Measurements from ENCODE around the gene SORCS2. TPM values are rescaled to one million over a fixed set of nuclear protein-coding genes. Genes with fewer than 3 reads are reported as not detected.

SORCS2 gene
- total and polyA plus RNA-seq, 2 donors (not counting 1 experiment from before 2014, with no cell fraction given) = not detected

DNA sequence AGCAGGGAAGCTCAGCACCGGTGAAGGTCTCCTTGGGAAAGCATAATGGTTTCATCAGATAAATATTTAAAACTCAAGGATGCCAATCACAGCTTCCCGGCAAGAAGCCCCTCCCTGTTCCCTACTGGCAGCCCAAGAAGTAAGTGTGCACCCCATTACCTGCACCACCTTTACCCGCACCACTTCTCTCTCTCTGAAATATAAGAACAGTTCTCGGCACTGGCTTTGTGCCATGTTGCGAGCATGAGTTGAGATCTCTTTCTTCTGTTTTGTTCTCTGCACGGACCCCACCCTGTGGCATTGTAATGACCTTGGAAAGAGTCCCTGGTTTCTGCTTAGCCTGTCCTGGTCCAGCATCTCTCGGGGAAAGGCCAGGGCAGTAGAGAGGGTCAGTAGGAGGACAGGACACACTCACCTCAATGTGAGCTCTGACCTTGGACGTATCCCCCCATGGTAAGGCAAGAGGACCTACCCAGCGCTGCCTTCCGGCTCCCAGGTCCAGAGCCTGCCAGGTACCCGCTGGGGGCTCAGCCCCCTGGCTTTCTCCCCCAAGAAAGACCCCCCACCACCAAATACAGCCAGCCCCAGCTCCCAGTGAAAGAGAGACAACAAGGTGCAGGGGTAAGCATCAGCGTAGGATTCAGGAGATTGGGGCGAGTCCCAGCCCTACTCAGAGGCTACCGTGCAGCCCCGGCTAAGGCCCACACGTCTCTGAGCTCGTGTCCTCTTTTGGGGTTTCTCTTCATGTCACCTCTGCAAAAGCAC lies 161.7 kb downstream of the SORCS2 start:
- Histone ChIP-seq H3K9me3 (ENCODE audit: control extremely low read depth in 1 of 3, control insufficient read depth in 2 of 3, insufficient read depth in 1 of 3, low read length in 2 of 3) (peaks cover 0 to 16% (median 0%) of the 10 kb centered on the region in 3 donors), H2AFZ (ENCODE audit: insufficient read depth, low read depth, low read length, poor library complexity, severe bottlenecking) (no peak overlapping the region), H3K79me2 (ENCODE audit: control insufficient read depth, insufficient read depth, low read length) (no peaks in the 10 kb centered on the region), H3K4me1 (ENCODE audit: control insufficient read depth in 2 of 2, insufficient read depth in 2 of 2, low read length in 2 of 2) (no peaks in the 10 kb centered on the region), H4K20me1 (ENCODE audit: control insufficient read depth, insufficient read depth, low read length, poor library complexity, severe bottlenecking) (no peaks in the 10 kb centered on the region), H3K4me3 (ENCODE audit: control extremely low read depth in 1 of 5, extremely low read depth in 1 of 5, insufficient read depth in 1 of 5, low read depth in 2 of 5, low read length in 4 of 5) (no peak overlapping the region), H3K9ac (ENCODE audit: low read length) (no peak overlapping the region), H3K36me3 (replicated peaks in 1 of 2; ENCODE audit: control extremely low read depth in 1 of 2, control insufficient read depth in 1 of 2, extremely low read depth in 1 of 2, insufficient read depth in 2 of 2, low read length in 1 of 2) (no peaks in the 10 kb centered on the region), H3K4me2 (replicated peaks; ENCODE audit: low read depth, low read length, poor library complexity, severe bottlenecking) (no peak overlapping the region), H3K27ac (ENCODE audit: low read length in 2 of 2) (no peak overlapping the region), H3K27me3 (replicated peaks in 1 of 4; ENCODE audit: control extremely low read depth in 1 of 4, control insufficient read depth in 3 of 4, insufficient read depth in 4 of 4, low read length in 3 of 4) (no peaks in the 10 kb centered on the region)
- DNase-seq (no peak), ATAC-seq (ENCODE audit: low read depth) (no peak)
- Mint-ChIP-seq H3K4me1 (no peaks in the 10 kb centered on the region), H3K9me3 (ENCODE audit: insufficient read depth) (no peaks in the 10 kb centered on the region), H3K27me3 (peaks cover 4% of the 10 kb centered on the region), H3K27ac (no peak overlapping the region), H3K4me3 (no peak overlapping the region)
- intact Hi-C loops (cut with micrococcal nuclease) = no loop called here
- WGBS (ENCODE audit: insufficient coverage) = 84% methylated on average over 16 of the region's 17 CpGs
- POLR2A ChIA-PET = no interaction called here
- CTCF ChIA-PET = no interaction called here
- TF ChIP-seq, protein P1, sequence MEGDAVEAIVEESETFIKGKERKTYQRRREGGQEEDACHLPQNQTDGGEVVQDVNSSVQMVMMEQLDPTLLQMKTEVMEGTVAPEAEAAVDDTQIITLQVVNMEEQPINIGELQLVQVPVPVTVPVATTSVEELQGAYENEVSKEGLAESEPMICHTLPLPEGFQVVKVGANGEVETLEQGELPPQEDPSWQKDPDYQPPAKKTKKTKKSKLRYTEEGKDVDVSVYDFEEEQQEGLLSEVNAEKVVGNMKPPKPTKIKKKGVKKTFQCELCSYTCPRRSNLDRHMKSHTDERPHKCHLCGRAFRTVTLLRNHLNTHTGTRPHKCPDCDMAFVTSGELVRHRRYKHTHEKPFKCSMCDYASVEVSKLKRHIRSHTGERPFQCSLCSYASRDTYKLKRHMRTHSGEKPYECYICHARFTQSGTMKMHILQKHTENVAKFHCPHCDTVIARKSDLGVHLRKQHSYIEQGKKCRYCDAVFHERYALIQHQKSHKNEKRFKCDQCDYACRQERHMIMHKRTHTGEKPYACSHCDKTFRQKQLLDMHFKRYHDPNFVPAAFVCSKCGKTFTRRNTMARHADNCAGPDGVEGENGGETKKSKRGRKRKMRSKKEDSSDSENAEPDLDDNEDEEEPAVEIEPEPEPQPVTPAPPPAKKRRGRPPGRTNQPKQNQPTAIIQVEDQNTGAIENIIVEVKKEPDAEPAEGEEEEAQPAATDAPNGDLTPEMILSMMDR (IDR thresholded peaks at IDR 0.05) = no peak
- TF ChIP-seq EZH2 (IDR thresholded peaks at IDR 0.05; ENCODE audit: borderline replicate concordance, insufficient read depth, low read depth, low read length, poor library complexity, severe bottlenecking) = no peak

GRCh38 chr4:7354927-7355326 lies 162.6 kb downstream of the SORCS2 start:
- no peak overlapping the region for H3K27ac ChIP-seq (ENCODE audit: low read length in 2 of 2)
- no peaks in the 10 kb centered on the region for H3K27me3 ChIP-seq (replicated peaks in 1 of 4; ENCODE audit: control extremely low read depth in 1 of 4, control insufficient read depth in 3 of 4, insufficient read depth in 4 of 4, low read length in 3 of 4)
- DNase-seq (no peak), ATAC-seq (ENCODE audit: low read depth) (no peak)
- H3K27me3 Mint-ChIP-seq = peaks cover 4% of the 10 kb centered on the region
- TF ChIP-seq EZH2 (IDR thresholded peaks at IDR 0.05; ENCODE audit: borderline replicate concordance, insufficient read depth, low read depth, low read length, poor library complexity, severe bottlenecking) = no peak
- TF ChIP-seq, protein P1 (IDR thresholded peaks at IDR 0.05) = no peak
- WGBS (ENCODE audit: insufficient coverage) = 58% methylated on average over 2 of the region's 5 CpGs
- H3K9ac ChIP-seq (ENCODE audit: low read length) = no peak overlapping the region
- POLR2A ChIA-PET = no interaction called here
- no peak overlapping the region for H2AFZ ChIP-seq (ENCODE audit: insufficient read depth, low read depth, low read length, poor library complexity, severe bottlenecking)
- H3K4me1 Mint-ChIP-seq = no peaks in the 10 kb centered on the region
- H3K9me3 ChIP-seq (ENCODE audit: control extremely low read depth in 1 of 3, control insufficient read depth in 2 of 3, insufficient read depth in 1 of 3, low read length in 2 of 3) = peaks cover 0 to 12% (median 0%) of the 10 kb centered on the region in 3 donors
- intact Hi-C loops (cut with micrococcal nuclease) = no loop called here
- CTCF ChIA-PET = no interaction called here
- no peaks in the 10 kb centered on the region for H4K20me1 ChIP-seq (ENCODE audit: control insufficient read depth, insufficient read depth, low read length, poor library complexity, severe bottlenecking)
- H3K4me1 ChIP-seq (ENCODE audit: control insufficient read depth in 2 of 2, insufficient read depth in 2 of 2, low read length in 2 of 2) = no peaks in the 10 kb centered on the region
- H3K4me3 Mint-ChIP-seq = no peak overlapping the region
- H3K79me2 ChIP-seq (ENCODE audit: control insufficient read depth, insufficient read depth, low read length) = no peaks in the 10 kb centered on the region
- H3K9me3 Mint-ChIP-seq (ENCODE audit: insufficient read depth) = no peaks in the 10 kb centered on the region
- H3K27ac Mint-ChIP-seq = no peak overlapping the region
- no peaks in the 10 kb centered on the region for H3K36me3 ChIP-seq (replicated peaks in 1 of 2; ENCODE audit: control extremely low read depth in 1 of 2, control insufficient read depth in 1 of 2, extremely low read depth in 1 of 2, insufficient read depth in 2 of 2, low read length in 1 of 2)
- no peak overlapping the region for H3K4me2 ChIP-seq (replicated peaks; ENCODE audit: low read depth, low read length, poor library complexity, severe bottlenecking)
- H3K4me3 ChIP-seq (ENCODE audit: control extremely low read depth in 1 of 5, extremely low read depth in 1 of 5, insufficient read depth in 1 of 5, low read depth in 2 of 5, low read length in 4 of 5) = no peak overlapping the region
